Pancreas (tissue), 10 donors: ENCODE measurements around the gene FGF13. TPM values are rescaled to one million over a fixed set of nuclear protein-coding genes. Genes with fewer than 3 reads are reported as not detected.

Experiments used
- ATAC-seq, 4 donors: fragments of 200-7000 bp; cut with Tn5 transposase; one replicate each; pipeline versions ENCODE4 v1.8.0 to v1.9.1; 2020; ENCODE audit warnings: mild to moderate bottlenecking in 4 of 4, moderate library complexity in 4 of 4
- DNase-seq, 6 donors: peaks; one replicate each; pipeline ENCODE4 v3.0.0-alpha.2; 2020
- FAIRE-seq: peaks from 2 replicates; lab custom pipeline; 2012; peaks lifted over from hg19 to GRCh38; lab: Jason Lieb, UNC
- H3K27ac ChIP-seq, 4 donors: fragments of 200-600 bp; sonication (generic); 1 replicate in 3 of 4; 2 replicates in 1 of 4; pipeline versions ENCODE4 v1.5.0 to v1.8.0; 2020
- H3K27me3 ChIP-seq, 4 donors: fragments of 200-600 bp; one replicate each; pipeline ENCODE4 v1.8.0; 2021
- H3K36me3 ChIP-seq, 3 donors: fragments of 200-600 bp; sonication (generic) in 1 of 3; one replicate each; pipeline versions ENCODE4 v1.5.0 to v1.8.0; 2020 to 2021
- H3K4me1 ChIP-seq, 3 donors: fragments of 200-600 bp; one replicate each; pipeline ENCODE4 v1.8.0; 2021
- H3K4me3 ChIP-seq, 4 donors: fragments of 200-600 bp; sonication (generic) in 2 of 4; one replicate each; pipeline versions ENCODE4 v1.5.0 to v1.8.0; 2020 to 2021
- H3K9me3 ChIP-seq, 4 donors: fragments of 200-600 bp; one replicate each; pipeline ENCODE4 v1.8.0; 2021
- WGBS, 2 donors: extraction: QIAGEN DNeasy Blood & Tissue Kit; methylation state at CpG; one replicate each; pipeline ENCODE4 v1.1.7; 2013; 5-methylcytosine and 5-hydroxymethylcytosine counted together
- intact Hi-C, 3 donors: fragments of 100-400 bp; cut with DNase I; formaldehyde crosslinking; loops; one replicate each; pipeline versions ENCODE4 v1.11.1 to v1.14.2; 2022
- polyA plus RNA-seq, 2 donors: library from polyadenylated mRNA; stranded (reverse); fragments of 200-250 nt; gene quantifications; one replicate each; pipeline ENCODE4 v1.2.3, GENCODE V29; 2013
- total RNA-seq, 6 donors: library from RNA; stranded (reverse); fragmentation: NEBNext Ultra II Directional in 4 of 6; extraction: Animal tissue kit (Norgen Biotek cat#: 25700) in 4 of 6; gene quantifications; one replicate each; pipeline versions ENCODE4 v1.2.1 to v1.2.4, GENCODE V29; 2021 to 2023
- TF ChIP-seq, protein P1 (sequence below), 4 donors: fragments of 200-600 bp; sonication (generic) in 3 of 4; IDR thresholded peaks; one replicate each; pipeline versions ENCODE4 v1.5.0 to v1.8.0; 2021; ENCODE audit warnings: antibody characterized with exemption in 4 of 4
- donor health status: healthy with polysubstance abuse.
- donor health status: DM: no; HTN: no; CAD: no; lungs with moderate emphysema.
- donor health status: DM: no; HTN: no; CAD: no.
- donor health status: control.
- donor health status: control.
- donor health status: Bipolar disorder and iron deficiency.
- donor health status: DM: yes; HTN: yes; CAD: no.
- donor health status: DM: no; HTN: no; CAD: no.
- donor health status: DM: no; HTN: no; CAD: no.
- donor health status: DM: yes; HTN: yes; CAD: no.

The FGF13 gene
- total RNA-seq (1 to 10 TPM in 2 of 6 donors, under 1 TPM in 4; 0.35 to 2.4 (median 0.79) TPM), polyA plus RNA-seq (1 to 10 TPM in 1 of 2 donors, under 1 TPM in 1; 0.49 to 1.2 TPM)

DNA sequence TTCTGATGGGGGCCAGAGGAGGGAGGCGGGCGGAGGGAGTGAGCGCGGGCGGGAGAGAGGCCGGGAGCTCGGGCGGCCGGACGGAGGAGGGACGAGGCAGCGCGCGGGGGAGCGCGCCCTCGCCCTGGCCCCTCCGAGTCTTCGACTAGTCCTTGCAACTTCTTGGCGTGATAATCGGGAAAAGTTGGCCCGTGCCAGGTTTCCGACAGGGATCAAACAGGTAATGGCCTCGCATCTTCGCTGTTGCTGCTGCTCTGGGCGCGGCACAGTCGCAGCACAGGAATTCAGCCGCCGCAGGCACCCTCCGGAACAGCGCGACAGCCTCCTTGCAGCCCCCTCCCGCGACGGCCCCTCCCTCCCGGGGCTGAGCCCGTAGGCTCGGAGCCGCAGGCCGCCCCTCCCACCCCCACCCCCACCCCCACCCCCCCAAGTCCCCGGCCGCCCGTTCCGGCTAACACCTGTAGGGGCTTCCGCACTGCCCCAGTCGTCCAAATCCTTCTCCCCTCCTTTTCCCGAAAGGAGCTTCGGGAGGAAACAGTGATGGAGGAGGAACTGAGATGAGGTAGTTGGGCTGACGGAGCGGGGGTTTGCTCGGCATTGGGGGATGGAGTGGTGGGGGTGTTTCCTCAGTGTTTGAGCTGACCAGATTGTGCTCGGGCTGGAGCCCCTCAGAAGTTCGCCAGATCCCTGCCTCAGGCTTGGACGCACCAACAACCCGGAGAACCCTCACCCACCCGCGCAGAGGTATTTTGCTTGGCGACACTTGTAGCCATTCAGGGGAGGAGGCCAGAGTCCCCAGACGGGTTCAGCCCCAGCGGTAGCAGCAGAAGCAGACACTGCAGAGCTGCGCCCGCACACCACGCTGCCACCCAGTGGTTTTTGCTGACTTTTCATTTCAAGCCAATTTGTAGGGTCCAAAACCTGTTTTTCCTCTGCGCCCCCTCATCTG lies at the start of gene FGF13:
FGF13 (minus strand) TSS at position 319 of the 949 bp plus-strand sequence. CDS start 714 bp downstream, outside the sequence.
- H3K4me1 ChIP-seq: no peaks in the 10 kb centered on the region
- H3K4me3 ChIP-seq: peak within 1 kb of the TSS in 2 of 4 donors; percentile 25 to 33
- WGBS, 2 donors: 0 to 23% methylated on average over 30 to 63 of the region's 65 CpGs
- H3K27me3 ChIP-seq: peaks cover 0 to 52% (median 6%) of the 10 kb centered on the region in 4 donors
- DNase-seq: peak in 5 of 6 donors; percentile 2 to 66 (median 17)
- H3K9me3 ChIP-seq: no peaks in the 10 kb centered on the region
- no peaks in the 10 kb centered on the region for H3K36me3 ChIP-seq
- TF ChIP-seq, protein P1, sequence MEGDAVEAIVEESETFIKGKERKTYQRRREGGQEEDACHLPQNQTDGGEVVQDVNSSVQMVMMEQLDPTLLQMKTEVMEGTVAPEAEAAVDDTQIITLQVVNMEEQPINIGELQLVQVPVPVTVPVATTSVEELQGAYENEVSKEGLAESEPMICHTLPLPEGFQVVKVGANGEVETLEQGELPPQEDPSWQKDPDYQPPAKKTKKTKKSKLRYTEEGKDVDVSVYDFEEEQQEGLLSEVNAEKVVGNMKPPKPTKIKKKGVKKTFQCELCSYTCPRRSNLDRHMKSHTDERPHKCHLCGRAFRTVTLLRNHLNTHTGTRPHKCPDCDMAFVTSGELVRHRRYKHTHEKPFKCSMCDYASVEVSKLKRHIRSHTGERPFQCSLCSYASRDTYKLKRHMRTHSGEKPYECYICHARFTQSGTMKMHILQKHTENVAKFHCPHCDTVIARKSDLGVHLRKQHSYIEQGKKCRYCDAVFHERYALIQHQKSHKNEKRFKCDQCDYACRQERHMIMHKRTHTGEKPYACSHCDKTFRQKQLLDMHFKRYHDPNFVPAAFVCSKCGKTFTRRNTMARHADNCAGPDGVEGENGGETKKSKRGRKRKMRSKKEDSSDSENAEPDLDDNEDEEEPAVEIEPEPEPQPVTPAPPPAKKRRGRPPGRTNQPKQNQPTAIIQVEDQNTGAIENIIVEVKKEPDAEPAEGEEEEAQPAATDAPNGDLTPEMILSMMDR (IDR thresholded peaks at IDR 0.05): no peak
- intact Hi-C loops: no loop called here
- peak in 3 of 4 donors; percentile 62 to 83 (median 72) for ATAC-seq
- no peak for FAIRE-seq
- no peak within 1 kb of the TSS for H3K27ac ChIP-seq

DNA sequence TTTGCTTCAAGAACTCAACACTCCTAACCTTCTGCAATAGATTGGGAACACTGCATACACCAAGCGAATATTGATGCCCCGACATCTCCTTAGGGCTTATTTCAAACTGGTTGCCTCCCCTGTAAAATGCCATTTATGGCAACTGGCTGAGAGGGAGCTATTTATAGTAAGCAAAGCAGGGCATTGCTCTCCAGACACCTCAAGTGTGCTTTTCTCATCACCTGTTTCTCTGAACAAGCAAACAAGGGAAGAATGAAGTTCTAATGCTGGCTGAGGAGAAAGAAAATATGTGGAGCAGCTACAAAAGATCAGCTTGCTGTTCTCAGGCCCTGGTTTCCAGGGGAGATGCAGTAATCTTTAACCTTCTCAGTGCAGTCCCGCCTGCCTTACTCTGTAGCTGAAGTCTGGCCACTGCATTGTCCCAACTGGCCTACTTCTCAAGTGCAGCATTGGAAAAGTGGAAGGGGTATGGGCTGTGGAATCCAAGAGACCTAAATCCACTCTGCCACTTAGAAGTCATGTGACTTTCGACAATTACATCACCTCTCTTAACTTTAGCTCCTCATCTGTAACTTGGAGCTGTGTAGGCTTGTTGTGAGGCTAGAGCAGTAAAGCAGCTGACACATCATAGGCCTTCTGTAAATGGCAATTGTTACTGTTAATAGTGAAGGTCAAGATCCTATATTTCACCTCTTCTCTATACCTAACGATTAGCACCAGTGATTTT lies 47.9 kb upstream of the FGF13 start:
- FAIRE-seq (no peak), ATAC-seq (no peak)

DNA sequence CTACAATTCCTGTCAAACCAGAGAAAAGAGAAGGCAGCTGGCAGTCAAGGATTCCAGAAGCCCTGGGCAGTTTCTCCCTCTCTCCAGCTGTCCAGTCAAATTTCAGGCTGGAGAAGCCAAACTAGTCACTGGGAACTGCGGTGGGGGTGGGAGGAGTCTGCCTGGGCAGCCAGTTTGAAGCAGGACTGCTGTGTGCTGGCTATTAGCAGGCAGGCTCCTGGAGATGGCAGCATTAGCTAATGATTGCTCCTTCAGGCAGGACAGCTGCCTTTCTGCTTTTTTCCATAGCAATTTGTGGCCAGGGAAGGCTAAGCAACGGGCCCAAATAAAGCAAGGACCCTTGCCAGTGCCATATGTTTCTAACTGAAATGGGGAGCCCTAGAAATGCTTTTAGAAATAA lies 44.7 kb upstream of the FGF13 start:
- 3 to 5% methylated on average over 2 of the region's 2 CpGs for whole genome bisulfite sequencing, 2 donors
- intact Hi-C loops: no loop called here
- peaks cover 0 to 6% (median 2%) of the 10 kb centered on the region in 4 donors for H3K27me3 ChIP-seq
- ATAC-seq (peak in 3 of 4 donors; percentile 47 to 59 (median 56)), DNase-seq (peak in 1 of 6 donors; percentile 15), FAIRE-seq (no peak)
- TF ChIP-seq, protein P1 (IDR thresholded peaks at IDR 0.05): no peak
- H3K27ac ChIP-seq: no peak overlapping the region
- no peak overlapping the region for H3K4me3 ChIP-seq
- no peaks in the 10 kb centered on the region for H3K9me3 ChIP-seq
- H3K36me3 ChIP-seq: no peaks in the 10 kb centered on the region
- no peaks in the 10 kb centered on the region for H3K4me1 ChIP-seq

More for the DNA sequence above, 47.9 kb upstream of the FGF13 start:
- Histone ChIP-seq H3K9me3 (no peaks in the 10 kb centered on the region), H3K4me3 (no peak overlapping the region), H3K27me3 (peaks cover 0 to 13% (median 2%) of the 10 kb centered on the region in 4 donors), H3K36me3 (no peaks in the 10 kb centered on the region), H3K27ac (no peak overlapping the region), H3K4me1 (no peaks in the 10 kb centered on the region)
- TF ChIP-seq, protein P1 (IDR thresholded peaks at IDR 0.05): no peak
- 58 to 69% methylated on average over 5 of the region's 5 CpGs for WGBS, 2 donors
- intact Hi-C loops: no loop called here
- DNase-seq: no peak

DNA sequence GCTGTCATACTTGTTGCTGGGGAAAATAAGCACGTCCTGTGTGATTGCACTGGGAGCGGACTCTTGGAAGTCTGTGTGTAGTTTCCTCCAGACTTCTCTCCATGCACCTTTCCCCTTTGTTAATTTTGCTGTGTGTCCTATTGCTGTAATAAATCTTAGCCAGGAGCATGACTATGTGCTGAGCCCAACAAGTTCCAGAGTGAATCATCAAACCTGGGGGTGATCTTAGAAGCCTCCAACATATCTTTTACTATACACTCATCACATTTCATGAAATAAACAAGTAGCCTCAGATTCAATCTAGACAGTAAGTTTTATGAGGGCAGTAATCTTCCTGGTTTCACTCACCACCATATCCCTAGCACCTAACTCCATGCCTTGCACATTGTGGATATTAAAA lies 43.3 kb upstream of the FGF13 start:
- 63 to 68% methylated on average over 2 of the region's 2 CpGs for WGBS, 2 donors
- intact Hi-C loops: no loop called here
- Histone ChIP-seq H3K9me3 (no peaks in the 10 kb centered on the region), H3K27ac (no peak overlapping the region), H3K4me3 (no peak overlapping the region), H3K4me1 (no peaks in the 10 kb centered on the region), H3K36me3 (no peaks in the 10 kb centered on the region), H3K27me3 (peaks cover 0 to 6% (median 2%) of the 10 kb centered on the region in 4 donors)
- DNase-seq: no peak
- no peak for FAIRE-seq
- ATAC-seq: no peak
- TF ChIP-seq, protein P1 (IDR thresholded peaks at IDR 0.05): no peak
